ENCODE data around the gene EHHADH.

Gene EHHADH

GRCh38 chr3:185153171-185153771 lies 100.6 kb downstream of the EHHADH start:
- no peaks in the 10 kb centered on the region for H3K79me2 ChIP-seq (ENCODE audit: insufficient read depth, low read depth)
- TF ChIP-seq CTCF (conservative IDR thresholded peaks at IDR 0.05; ENCODE audit: low read depth, low read length) = no peak
- H3K9ac ChIP-seq = peak overlapping the region; percentile 42; the same call in 1 of the 2 replicates
- no peaks in the 10 kb centered on the region for H4K20me1 ChIP-seq (ENCODE audit: insufficient read depth)
- H3K27ac ChIP-seq = no peak overlapping the region
- peaks cover 15% of the 10 kb centered on the region; the same call in 1 of the 2 replicates for H3K27me3 ChIP-seq (ENCODE audit: insufficient read depth, low read depth)
- H3K4me1 ChIP-seq (ENCODE audit: low read depth, poor library complexity, severe bottlenecking) = peaks cover 9% of the 10 kb centered on the region
- H3K36me3 ChIP-seq (ENCODE audit: insufficient read depth) = no peaks in the 10 kb centered on the region
- no peak overlapping the region for H3K4me3 ChIP-seq (IDR thresholded peaks at IDR 0.05; ENCODE audit: insufficient read depth, low read depth, low read length)
- peak overlapping the region; percentile 95 for H2AFZ ChIP-seq (ENCODE audit: low read depth)
- peak overlapping the region; percentile 57; the same call in 1 of the 2 replicates for H3K4me2 ChIP-seq

GRCh38 chr3:185152410-185153170 lies 101.3 kb downstream of the EHHADH start, which contains the start of gene C3orf70:
TSS of gene C3orf70 (minus strand) at chr3:185153060. CDS start at chr3:185152823, 237 bp downstream.
- Histone ChIP-seq H3K79me2 (ENCODE audit: insufficient read depth, low read depth) (no peaks in the 10 kb centered on the region), H3K4me3 (IDR thresholded peaks at IDR 0.05; ENCODE audit: insufficient read depth, low read depth, low read length) (peak within 1 kb of the TSS; percentile 86), H3K27ac (peak within 1 kb of the TSS; percentile 28; the same call in 1 of the 2 replicates), H3K36me3 (ENCODE audit: insufficient read depth) (no peaks in the 10 kb centered on the region), H3K4me1 (ENCODE audit: low read depth, poor library complexity, severe bottlenecking) (peaks cover 9% of the 10 kb centered on the region), H2AFZ (ENCODE audit: low read depth) (peak within 1 kb of the TSS; percentile 95), H4K20me1 (ENCODE audit: insufficient read depth) (no peaks in the 10 kb centered on the region), H3K27me3 (ENCODE audit: insufficient read depth, low read depth) (peaks cover 15% of the 10 kb centered on the region; the same call in 1 of the 2 replicates), H3K9ac (peak within 1 kb of the TSS; percentile 64), H3K4me2 (peak within 1 kb of the TSS; percentile 71)
- TF ChIP-seq CTCF (conservative IDR thresholded peaks at IDR 0.05; ENCODE audit: low read depth, low read length) = no peak

- H3K27me3 ChIP-seq (ENCODE audit: insufficient read depth, low read depth) = peaks cover 15% of the 10 kb centered on the region; the same call in 1 of the 2 replicates
- peak overlapping the region; percentile 95 for H2AFZ ChIP-seq (ENCODE audit: low read depth)
- H3K79me2 ChIP-seq (ENCODE audit: insufficient read depth, low read depth) = no peaks in the 10 kb centered on the region
- H3K9ac ChIP-seq = peak overlapping the region; percentile 64; the same call in 1 of the 2 replicates
- peak overlapping the region; percentile 86 for H3K4me3 ChIP-seq (IDR thresholded peaks at IDR 0.05; ENCODE audit: insufficient read depth, low read depth, low read length)
- H3K27ac ChIP-seq = no peak overlapping the region
- no peaks in the 10 kb centered on the region for H4K20me1 ChIP-seq (ENCODE audit: insufficient read depth)
- peak overlapping the region; percentile 71 for H3K4me2 ChIP-seq
- H3K4me1 ChIP-seq (ENCODE audit: low read depth, poor library complexity, severe bottlenecking) = peaks cover 9% of the 10 kb centered on the region
- TF ChIP-seq CTCF (conservative IDR thresholded peaks at IDR 0.05; ENCODE audit: low read depth, low read length) = no peak
- H3K36me3 ChIP-seq (ENCODE audit: insufficient read depth) = no peaks in the 10 kb centered on the region
Observed at GRCh38 chr3:185151964-185152409, 101.9 kb downstream of the EHHADH start.

- Histone ChIP-seq H4K20me1 (ENCODE audit: insufficient read depth) (no peaks in the 10 kb centered on the region), H2AFZ (ENCODE audit: low read depth) (peak overlapping the region; percentile 95; the same call in 1 of the 2 replicates), H3K4me2 (peak overlapping the region; percentile 71), H3K79me2 (ENCODE audit: insufficient read depth, low read depth) (no peaks in the 10 kb centered on the region), H3K4me3 (IDR thresholded peaks at IDR 0.05; ENCODE audit: insufficient read depth, low read depth, low read length) (no peak overlapping the region), H3K36me3 (ENCODE audit: insufficient read depth) (no peaks in the 10 kb centered on the region), H3K4me1 (ENCODE audit: low read depth, poor library complexity, severe bottlenecking) (peaks cover 9% of the 10 kb centered on the region), H3K9ac (no peak overlapping the region), H3K27me3 (ENCODE audit: insufficient read depth, low read depth) (peaks cover 15% of the 10 kb centered on the region; the same call in 1 of the 2 replicates), H3K27ac (no peak overlapping the region)
- TF ChIP-seq CTCF (conservative IDR thresholded peaks at IDR 0.05; ENCODE audit: low read depth, low read length) = no peak
Observed at GRCh38 chr3:185151101-185151963, 102.5 kb downstream of the EHHADH start.
